H9 (cell line): Measurements from ENCODE around the gene SMIM36. TPM values are rescaled to one million over a fixed set of nuclear protein-coding genes. Genes with fewer than 3 reads are reported as not detected.

ENCODE experiments used
- DNase-seq: peaks from one replicate; pipeline ENCODE4 v3.0.0-alpha.2; 2017
- H2AFZ ChIP-seq: one replicate; pipeline ENCODE4 v1.6.1; 2013; ENCODE audit warnings: mild to moderate bottlenecking, low read length, control low read depth, moderate library complexity
- H2AK5ac ChIP-seq: 2 replicates; pipeline ENCODE4 v1.6.1; 2013; ENCODE audit warnings: low read length, control low read depth, mixed read lengths; ENCODE audit not compliant: insufficient read length
- H2BK120ac ChIP-seq: one replicate; pipeline ENCODE4 v1.6.1; 2013; ENCODE audit warnings: low read depth, mild to moderate bottlenecking, low read length, control low read depth, inconsistent platforms; ENCODE audit not compliant: poor library complexity, severe bottlenecking
- H2BK12ac ChIP-seq: 2 replicates; pipeline ENCODE4 v1.6.1; 2013; ENCODE audit warnings: low read length, control low read depth, mixed read lengths, low read depth; ENCODE audit not compliant: insufficient read length
- H2BK15ac ChIP-seq: 2 replicates; pipeline ENCODE4 v1.6.1; 2013; ENCODE audit warnings: low read depth, low read length, control low read depth
- H2BK20ac ChIP-seq: one replicate; pipeline ENCODE4 v1.6.1; 2013; ENCODE audit warnings: low read depth, mild to moderate bottlenecking, low read length, control low read depth, inconsistent platforms; ENCODE audit not compliant: poor library complexity, severe bottlenecking
- H2BK5ac ChIP-seq: 2 replicates; pipeline ENCODE4 v1.6.1; 2013; ENCODE audit warnings: low read length, control low read depth, mixed read lengths; ENCODE audit not compliant: insufficient read length
- H3K14ac ChIP-seq: 2 replicates; pipeline ENCODE4 v1.6.1; 2013; ENCODE audit warnings: low read length, control low read depth; ENCODE audit not compliant: insufficient read depth
- H3K18ac ChIP-seq: 2 replicates; pipeline ENCODE4 v1.6.1; 2013; ENCODE audit warnings: low read depth, mild to moderate bottlenecking, mixed read lengths, low read length, control low read depth; ENCODE audit not compliant: insufficient read length
- H3K23ac ChIP-seq: 2 replicates; pipeline ENCODE4 v1.6.1; 2013; ENCODE audit warnings: low read length, control low read depth, mixed read lengths, low read depth; ENCODE audit not compliant: insufficient read length
- H3K23me2 ChIP-seq: 2 replicates; pipeline ENCODE4 v1.6.1; 2013; ENCODE audit warnings: low read depth, mild to moderate bottlenecking, mixed read lengths, low read length, control low read depth; ENCODE audit not compliant: insufficient read length, poor library complexity, severe bottlenecking
- H3K27ac ChIP-seq: 2 replicates; pipeline ENCODE4 v1.5.1; 2013; ENCODE audit warnings: low read length, control low read depth, mixed read lengths, low read depth; ENCODE audit not compliant: insufficient read length
- H3K27me3 ChIP-seq: 2 replicates; pipeline ENCODE4 v1.6.1; 2013; ENCODE audit warnings: low read length, control low read depth, inconsistent platforms; ENCODE audit not compliant: insufficient read depth
- H3K4ac ChIP-seq: 2 replicates; pipeline ENCODE4 v1.6.1; 2013; ENCODE audit warnings: low read depth, mild to moderate bottlenecking, control low read depth, inconsistent platforms, low read length, moderate library complexity
- H3K4me1 ChIP-seq: 2 replicates; pipeline ENCODE4 v1.6.1; 2013; ENCODE audit warnings: low read length, control low read depth, inconsistent platforms; ENCODE audit not compliant: insufficient read depth
- H3K4me2 ChIP-seq: 2 replicates; pipeline ENCODE4 v1.6.1; 2013; ENCODE audit warnings: low read length, control low read depth, mixed read lengths; ENCODE audit not compliant: insufficient read length, insufficient read depth
- H3K56ac ChIP-seq: 2 replicates; pipeline ENCODE4 v1.6.1; 2013; ENCODE audit warnings: low read depth, mild to moderate bottlenecking, mixed read lengths, low read length, control low read depth; ENCODE audit not compliant: insufficient read length
- H3K79me1 ChIP-seq: 2 replicates; pipeline ENCODE4 v1.6.1; 2013; ENCODE audit warnings: low read depth, mild to moderate bottlenecking, moderate library complexity, low read length, control low read depth, inconsistent platforms; ENCODE audit not compliant: insufficient read depth, poor library complexity, severe bottlenecking
- H3K79me2 ChIP-seq: 2 replicates; pipeline ENCODE4 v1.6.1; 2013; ENCODE audit warnings: low read length, control low read depth, inconsistent platforms; ENCODE audit not compliant: insufficient read depth
- H3K9ac ChIP-seq: 2 replicates; pipeline ENCODE4 v1.6.1; 2013; ENCODE audit warnings: low read length, control low read depth, mixed read lengths; ENCODE audit not compliant: insufficient read length; ENCODE audit errors: extremely low read depth
- H3K9me3 ChIP-seq: one replicate; pipeline ENCODE4 v1.6.1; 2013; ENCODE audit warnings: low read depth, low read length, inconsistent platforms; ENCODE audit not compliant: control insufficient read depth
- H3T11ph ChIP-seq: one replicate; pipeline ENCODE4 v1.6.1; 2013; ENCODE audit warnings: mild to moderate bottlenecking, low read length, control low read depth, inconsistent platforms
- H4K20me1 ChIP-seq: one replicate; pipeline ENCODE4 v1.6.1; 2013; ENCODE audit not compliant: control insufficient read depth, insufficient read length, insufficient read depth
- H4K5ac ChIP-seq: 2 replicates; pipeline ENCODE4 v1.6.1; 2013; ENCODE audit warnings: low read depth, mild to moderate bottlenecking, mixed read lengths, low read length, control low read depth; ENCODE audit not compliant: insufficient read length
- H4K8ac ChIP-seq: replicated peaks from 2 replicates; pipeline ENCODE4 v1.6.1; 2013; ENCODE audit warnings: low read length, control low read depth, mixed read lengths, low read depth; ENCODE audit not compliant: insufficient read length
- H4K91ac ChIP-seq: 2 replicates; pipeline ENCODE4 v1.6.1; 2013; ENCODE audit warnings: low read depth, mild to moderate bottlenecking, moderate library complexity, mixed read lengths, low read length, control low read depth; ENCODE audit not compliant: insufficient read length
- H3K27ac Mint-ChIP-seq, 3 experiments: 2 replicates in 2 of 3; 3 replicates in 1 of 3; pipeline ENCODE4 v1.8.0; 2020 to 2021; ENCODE audit warnings: mixed read lengths in 3 of 3, mild to moderate bottlenecking in 1 of 3, moderate library complexity in 1 of 3
- H3K27me3 Mint-ChIP-seq: 2 replicates; pipeline ENCODE4 v1.8.0; 2021; ENCODE audit warnings: low read depth, mild to moderate bottlenecking, moderate library complexity, mixed read lengths
- H3K36me3 Mint-ChIP-seq, 3 experiments: 2 replicates in 2 of 3; 3 replicates in 1 of 3; pipeline ENCODE4 v1.8.0; 2020 to 2021; ENCODE audit warnings: low read depth in 3 of 3, mixed read lengths in 3 of 3; ENCODE audit not compliant: insufficient read depth in 1 of 3
- H3K4me1 Mint-ChIP-seq, 2 experiments: 2 replicates each; pipeline ENCODE4 v1.8.0; 2020; ENCODE audit warnings: mixed read lengths in 2 of 2
- H3K4me3 Mint-ChIP-seq, 2 experiments: 2 replicates in 1 of 2; 3 replicates in 1 of 2; pipeline ENCODE4 v1.8.0; 2020 to 2021; ENCODE audit warnings: mild to moderate bottlenecking in 2 of 2, mixed read lengths in 2 of 2, moderate library complexity in 1 of 2
- H3K9me3 Mint-ChIP-seq, 2 experiments: 2 replicates in 1 of 2; 3 replicates in 1 of 2; pipeline ENCODE4 v1.8.0; 2020; ENCODE audit warnings: mild to moderate bottlenecking in 2 of 2, mixed read lengths in 2 of 2, moderate library complexity in 1 of 2
- CTCF ChIP-seq: fragments of 200-600 bp; sonication (generic); conservative IDR thresholded peaks from 3 replicates; pipeline ENCODE4 v1.8.0; 2021; ENCODE audit warnings: antibody characterized with exemption, mild to moderate bottlenecking
- WGBS: extraction: QIAGEN DNeasy Blood & Tissue Kit; methylation state at CpG from one replicate; pipeline ENCODE4 v1.1.7; 2013; ENCODE audit warnings: missing lambda C conversion rate, low lambda C conversion rate, mixed read lengths; ENCODE audit not compliant: insufficient read length; ENCODE audit errors: extremely low coverage; 5-methylcytosine and 5-hydroxymethylcytosine counted together
- total RNA-seq: library from RNA; stranded (reverse); gene quantifications from 2 replicates; pipeline ENCODE4 v1.2.1, GENCODE V29; 2021

Gene SMIM36
- total RNA-seq, 1 experiment from 2014 or later = not detected

GRCh38 chr17:55434721-55435120 is 76.5 kb downstream of the SMIM36 start:
- H3K4ac ChIP-seq = no peak overlapping the region
- no peak overlapping the region for H2AK5ac ChIP-seq
- H3K18ac ChIP-seq = no peak overlapping the region
- no peaks in the 10 kb centered on the region for H3K79me1 ChIP-seq
- H3K56ac ChIP-seq = no peak overlapping the region
- H3K36me3 Mint-ChIP-seq = no peaks in the 10 kb centered on the region; a peak in 2 of 7 replicates
- H4K5ac ChIP-seq = no peak overlapping the region
- H4K20me1 ChIP-seq = no peaks in the 10 kb centered on the region
- H2BK20ac ChIP-seq = no peak overlapping the region
- H3K9ac ChIP-seq = no peak overlapping the region
- no peak overlapping the region for H2BK5ac ChIP-seq
- no peaks in the 10 kb centered on the region for H3K79me2 ChIP-seq
- H3K14ac ChIP-seq = no peak overlapping the region
- no peak for TF ChIP-seq CTCF
- no peak overlapping the region for H2BK15ac ChIP-seq
- no peaks in the 10 kb centered on the region for H3K23me2 ChIP-seq
- H3K27me3 ChIP-seq = no peaks in the 10 kb centered on the region
- no peaks in the 10 kb centered on the region for H3K9me3 ChIP-seq
- no peak overlapping the region for H4K91ac ChIP-seq
- H3K9me3 Mint-ChIP-seq = peaks cover 0 to 5% of the 10 kb centered on the region in 2 experiments; a peak in 4 of 5 replicates
- no peaks in the 10 kb centered on the region for H3K4me1 ChIP-seq
- H3K27ac ChIP-seq = no peak overlapping the region
- no peak overlapping the region for H2BK120ac ChIP-seq
- H2BK12ac ChIP-seq = no peak overlapping the region
- H3K4me1 Mint-ChIP-seq = peaks cover 8 to 17% of the 10 kb centered on the region in 2 experiments
- no peak overlapping the region for H4K8ac ChIP-seq
- no peak overlapping the region for H3K23ac ChIP-seq
- no peak overlapping the region for H3K27ac Mint-ChIP-seq
- H2AFZ ChIP-seq = no peak overlapping the region
- H3T11ph ChIP-seq = no peak overlapping the region
- no peak overlapping the region for H3K4me3 Mint-ChIP-seq
- no CpG with 5 or more reads among the region's 1 CpG for WGBS
- no peaks in the 10 kb centered on the region for H3K27me3 Mint-ChIP-seq
- H3K4me2 ChIP-seq = no peak overlapping the region
- DNase-seq = no peak
